ENCODE data around the gene HGD.

Gene HGD, protein sequence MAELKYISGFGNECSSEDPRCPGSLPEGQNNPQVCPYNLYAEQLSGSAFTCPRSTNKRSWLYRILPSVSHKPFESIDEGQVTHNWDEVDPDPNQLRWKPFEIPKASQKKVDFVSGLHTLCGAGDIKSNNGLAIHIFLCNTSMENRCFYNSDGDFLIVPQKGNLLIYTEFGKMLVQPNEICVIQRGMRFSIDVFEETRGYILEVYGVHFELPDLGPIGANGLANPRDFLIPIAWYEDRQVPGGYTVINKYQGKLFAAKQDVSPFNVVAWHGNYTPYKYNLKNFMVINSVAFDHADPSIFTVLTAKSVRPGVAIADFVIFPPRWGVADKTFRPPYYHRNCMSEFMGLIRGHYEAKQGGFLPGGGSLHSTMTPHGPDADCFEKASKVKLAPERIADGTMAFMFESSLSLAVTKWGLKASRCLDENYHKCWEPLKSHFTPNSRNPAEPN

DNA sequence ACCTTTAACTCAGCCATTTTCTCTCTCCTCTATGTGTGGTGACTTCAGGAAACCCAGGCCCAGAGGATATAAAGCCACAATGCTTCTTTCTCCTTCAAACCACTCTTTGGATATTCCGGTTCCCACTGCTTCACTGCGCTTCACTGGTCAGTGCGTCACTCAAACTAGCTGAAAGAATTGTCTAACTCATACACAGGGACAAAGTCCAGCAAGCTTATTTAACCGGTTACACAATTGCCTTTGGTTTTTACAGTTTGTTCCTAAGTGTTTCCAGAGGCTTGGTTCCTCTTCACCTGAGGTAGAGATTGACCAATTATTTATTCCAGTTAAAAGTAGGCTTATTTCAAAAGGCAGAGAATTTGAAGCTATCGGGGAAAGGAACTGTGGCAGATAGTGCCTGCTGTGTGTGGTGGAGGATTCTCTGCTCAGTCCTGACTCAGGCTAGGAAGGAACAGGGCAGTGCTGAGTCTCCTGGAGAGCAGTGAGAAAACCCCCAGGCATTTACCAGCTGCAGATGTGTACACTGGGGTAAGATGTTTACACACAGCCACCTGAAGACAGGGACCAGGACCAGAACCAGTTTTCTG is at the start of gene HGD:
Gene HGD (minus strand): TSS at position 145 of the 587 bp plus-strand sequence. CDS start 128 bp downstream, at position 17.
- no peak for DNase-seq

GRCh38 chr3:120730576-120731542 is 48.8 kb upstream of the HGD start:
- no peak for DNase-seq

GRCh38 chr3:120726791-120727190 is 44.8 kb upstream of the HGD start:
- DNase-seq, result no peak

DNA sequence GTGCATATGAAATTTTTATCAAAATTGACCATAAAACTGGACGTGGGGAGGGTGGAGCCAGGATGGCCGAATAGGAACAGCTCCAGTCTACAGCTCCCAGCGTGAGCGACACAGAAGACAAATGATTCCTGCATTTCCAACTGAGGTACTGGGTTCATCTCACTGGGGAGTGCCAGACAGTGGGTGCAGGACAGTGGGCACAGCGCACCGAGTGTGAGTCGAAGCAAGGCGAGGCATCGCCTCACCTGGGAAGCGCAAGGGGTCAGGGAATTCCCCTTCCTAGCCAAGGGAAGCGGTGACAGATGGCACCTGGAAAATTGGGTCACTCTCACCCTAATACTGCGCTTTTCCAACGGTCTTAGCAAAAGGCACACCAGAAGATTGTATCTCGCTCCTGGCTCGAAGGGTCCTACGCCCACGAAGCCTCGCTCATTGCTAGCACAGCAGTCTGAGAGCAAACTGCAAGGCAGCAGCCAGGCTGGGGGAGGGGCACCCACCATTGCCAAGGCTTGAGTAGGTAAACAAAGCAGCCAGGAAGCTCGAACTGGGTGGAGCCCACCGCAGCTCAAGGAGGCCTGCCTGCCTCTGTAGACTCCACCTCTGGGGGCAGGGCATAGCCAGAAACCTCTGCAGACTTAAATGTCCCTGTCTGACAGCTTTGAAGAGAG is 37.3 kb upstream of the HGD start:
- peak; percentile 25 for DNase-seq

GRCh38 chr3:120713262-120713661 is 31.2 kb upstream of the HGD start:
- no peak for DNase-seq

- DNase-seq, result no peak
Observed at GRCh38 chr3:120710369-120710768, 28.3 kb upstream of the HGD start.

DNA sequence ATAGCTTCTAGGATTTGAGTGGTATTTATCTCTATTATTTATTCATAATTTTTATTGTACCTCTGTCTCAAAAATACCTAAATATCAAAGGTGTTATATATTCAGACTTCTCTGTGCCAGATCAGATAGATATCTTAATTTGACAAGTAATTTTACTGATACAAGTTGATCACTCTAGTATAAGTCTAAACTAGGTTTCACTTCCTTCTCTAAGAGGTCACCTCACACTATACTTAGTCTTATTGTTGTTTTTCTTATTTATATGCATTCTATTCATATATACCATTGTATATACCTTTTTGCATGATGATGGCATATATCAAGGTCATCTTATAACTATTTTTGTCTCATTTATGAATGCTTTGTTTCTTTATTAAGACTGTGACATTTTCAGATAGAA is 26.4 kb upstream of the HGD start:
- DNase-seq, result no peak

DNA sequence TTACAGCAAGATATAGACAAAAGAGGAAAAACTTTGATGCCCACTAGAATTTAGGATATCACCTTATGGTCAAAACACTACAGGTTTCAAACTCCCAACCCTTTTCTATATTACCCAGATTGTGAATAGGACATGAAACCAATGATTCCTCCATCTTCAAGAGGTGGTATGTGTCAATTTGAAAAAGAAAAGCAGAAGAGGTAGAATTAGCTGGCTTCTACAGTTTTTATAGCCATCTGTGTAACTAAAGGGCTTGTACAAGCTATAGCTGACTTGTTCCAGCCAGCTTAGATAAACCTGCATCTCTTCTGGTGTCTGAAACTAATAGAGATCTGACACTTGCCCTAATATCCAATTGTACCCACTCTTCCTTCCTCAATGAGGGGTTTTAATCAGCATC is 24.9 kb upstream of the HGD start:
- no peak for DNase-seq

DNA sequence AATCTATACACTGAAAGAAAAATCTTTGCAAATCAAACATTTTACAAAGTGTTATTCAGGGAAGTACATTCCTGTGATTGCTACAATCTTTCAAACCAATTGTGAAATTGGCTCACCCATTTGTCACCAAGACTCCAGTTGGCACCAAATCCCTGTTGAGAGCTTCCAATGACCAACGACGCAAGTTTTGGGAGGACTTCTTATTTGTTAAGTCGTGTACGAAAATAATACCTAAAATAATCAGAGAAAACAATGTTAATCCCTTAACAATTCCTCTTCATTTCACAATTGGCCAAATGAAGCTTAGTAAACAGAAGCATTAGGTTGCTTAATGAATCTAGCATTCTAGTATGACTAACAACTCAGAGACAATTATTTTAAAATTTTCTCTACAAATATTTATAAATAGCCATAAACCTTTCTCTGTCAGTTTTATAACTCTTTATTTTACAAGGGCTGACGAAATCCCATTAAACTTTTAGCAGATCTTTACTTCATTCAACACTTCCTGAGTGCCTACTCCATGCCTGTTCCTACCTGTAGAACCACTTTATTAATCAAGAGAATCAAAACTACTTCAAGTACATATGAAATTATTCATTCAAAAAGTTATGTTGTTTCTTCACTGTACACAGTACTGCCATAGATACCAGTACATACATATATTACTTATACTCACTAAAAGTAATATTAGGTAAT is 24.0 kb upstream of the HGD start:
- DNase-seq, result no peak

DNA sequence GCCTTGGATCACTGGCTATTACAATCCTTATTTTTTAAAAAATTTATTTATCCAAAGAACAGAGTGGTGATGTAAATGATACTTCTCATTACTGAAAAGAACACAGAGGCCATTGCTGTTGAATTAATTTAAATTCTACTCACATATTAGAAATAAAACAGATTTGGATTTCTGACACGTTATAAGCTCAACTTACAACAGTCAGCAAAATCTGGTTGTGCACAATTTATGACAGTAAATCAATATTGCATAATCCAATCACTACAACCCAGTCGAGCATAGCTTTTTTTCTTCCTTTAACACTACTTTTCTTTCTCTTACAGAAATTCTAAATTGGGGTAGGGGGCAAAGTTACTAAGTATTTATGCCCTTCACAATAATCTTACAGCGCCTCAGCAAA is 17.3 kb upstream of the HGD start:
- no peak for DNase-seq

DNA sequence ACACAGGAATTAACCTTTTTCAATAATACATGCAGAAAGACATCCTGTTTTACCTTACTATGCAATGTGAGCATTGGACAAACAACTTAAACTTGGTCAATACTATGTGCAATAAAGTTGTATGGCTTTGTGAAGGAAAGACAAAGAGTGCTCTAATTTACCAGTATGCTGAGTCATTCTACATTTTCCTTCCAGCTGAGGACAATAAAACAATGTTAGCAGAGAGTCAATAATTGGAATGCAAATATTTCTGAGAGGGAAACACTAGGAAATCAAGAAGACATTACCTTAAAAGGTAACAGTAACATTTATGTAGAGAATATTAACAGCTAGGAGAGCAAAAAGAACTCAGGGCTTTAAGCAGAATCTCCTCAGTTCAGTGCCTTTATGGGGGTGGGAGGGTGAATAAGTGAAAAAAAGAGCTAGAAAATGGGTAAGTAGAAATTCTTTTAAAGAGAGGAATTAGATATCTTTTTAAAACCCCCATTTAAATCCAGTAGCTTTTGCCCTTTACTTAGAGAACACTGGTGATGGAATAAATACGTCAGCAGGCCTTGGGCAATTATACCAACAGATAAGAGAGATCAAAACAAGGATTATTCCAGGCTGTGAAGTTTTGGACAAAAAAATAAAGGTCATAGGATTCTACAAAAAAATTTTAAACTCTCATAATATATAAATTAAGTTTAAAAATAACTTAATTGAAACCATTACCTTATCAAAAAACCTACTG is 11.6 kb upstream of the HGD start:
- no peak for DNase-seq

DNA sequence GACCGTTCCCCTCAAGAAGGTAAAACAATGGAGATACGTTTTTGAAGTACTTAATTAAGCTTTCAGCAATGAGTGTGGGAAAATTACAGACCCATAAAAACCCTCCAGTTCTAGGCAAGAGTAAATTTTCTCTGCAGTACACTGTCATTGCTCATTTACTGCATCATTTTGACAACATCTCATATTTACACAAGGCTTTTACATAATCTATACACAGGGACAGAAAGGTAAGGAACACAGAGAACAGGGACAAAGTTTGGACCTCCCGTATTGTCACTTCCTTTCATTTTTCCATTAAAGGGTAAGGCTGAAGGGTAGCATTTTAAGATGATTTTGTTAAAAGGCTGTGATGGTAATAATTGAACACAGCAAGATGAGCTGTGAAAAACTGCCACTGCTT is 7.4 kb upstream of the HGD start:
- no peak for DNase-seq

GRCh38 chr3:120688121-120688520 is 6.1 kb upstream of the HGD start:
- DNase-seq, result no peak

DNA sequence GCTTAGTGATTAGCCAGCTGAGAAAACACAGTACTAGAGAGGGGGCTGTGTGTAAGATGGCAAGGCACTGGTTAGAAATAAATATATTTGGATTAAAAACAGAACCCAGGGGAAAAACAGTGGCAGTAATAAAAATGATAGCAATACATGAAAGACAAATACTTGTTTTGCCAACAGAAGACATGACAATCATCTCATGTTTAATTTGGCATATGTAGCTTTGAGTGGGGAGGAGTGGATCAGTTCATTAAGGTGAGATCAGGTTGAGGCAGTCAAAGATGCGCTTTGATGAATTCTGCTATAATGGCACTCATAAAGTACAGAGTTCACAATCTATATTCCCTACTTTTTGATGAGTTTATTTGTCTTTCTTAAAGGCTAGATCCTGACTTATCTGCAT is 3.4 kb upstream of the HGD start:
- DNase-seq, result no peak

- no peak for DNase-seq
Observed at GRCh38 chr3:120684896-120685295, 2.9 kb upstream of the HGD start.

GRCh38 chr3:120683671-120684301 is 1.7 kb upstream of the HGD start:
- DNase-seq, result no peak

- DNase-seq, result no peak
Observed at GRCh38 chr3:120683213-120683612, 1.2 kb upstream of the HGD start.

DNA sequence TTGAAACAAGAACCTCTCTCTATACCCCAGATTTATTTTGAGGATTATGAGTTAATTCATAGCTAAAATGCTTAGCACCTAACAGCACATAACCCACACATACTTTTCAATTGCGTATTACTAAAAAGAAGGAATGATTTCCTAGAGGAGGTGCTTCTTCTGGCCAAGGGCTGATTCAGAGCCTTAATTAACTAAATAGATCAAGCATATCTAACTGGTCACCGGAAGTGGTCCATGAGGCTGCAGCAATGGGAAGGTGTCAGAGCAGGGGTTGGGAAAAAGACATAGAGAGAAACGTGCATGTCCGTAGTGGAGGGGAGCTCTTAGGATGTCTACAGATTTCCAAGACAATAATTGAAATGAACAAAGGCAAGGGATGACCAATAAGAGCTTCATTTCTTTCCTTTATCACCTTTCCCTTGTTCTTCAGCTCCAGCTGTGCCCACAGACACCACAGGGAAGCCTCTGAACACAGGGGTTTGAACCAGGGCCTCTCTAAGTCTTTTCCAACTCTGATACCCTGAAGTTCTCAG is 467 bp downstream of the HGD start:
- no peak for DNase-seq

DNA sequence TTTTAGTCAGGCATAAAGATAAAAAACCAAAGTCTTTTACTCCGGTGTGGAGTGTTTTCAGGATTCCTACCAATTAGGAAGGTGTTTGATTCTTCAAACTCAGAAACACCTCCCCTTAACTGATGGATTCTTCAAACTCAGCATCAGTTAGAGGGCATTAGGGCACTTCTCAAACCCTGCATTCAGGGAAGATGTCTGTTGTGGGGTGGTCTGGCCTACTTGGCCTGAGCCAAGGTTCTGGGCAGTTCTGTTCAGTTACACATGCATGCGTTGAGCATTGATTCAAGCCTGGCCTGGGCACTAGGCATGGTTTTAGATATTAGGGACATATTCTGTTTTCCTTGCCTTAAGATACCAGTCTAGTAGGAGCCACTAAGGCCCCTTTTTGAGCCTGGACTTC is 1.0 kb downstream of the HGD start:
- no peak for DNase-seq

GRCh38 chr3:120680193-120680894 is 1.7 kb downstream of the HGD start:
- no peak for DNase-seq
